ENCODE measurements around the gene DUSP14. TPM values are rescaled to one million over a fixed set of nuclear protein-coding genes. Genes with fewer than 3 reads are reported as not detected.
A peak's percentile ranks its signal among the peaks of the same experiment; 100 is the strongest.

DUSP14 gene
- total and polyA plus RNA-seq, 9 of the 15 experiments (the other 6 are each of a cell fraction or from before 2014, with no cell fraction given), result 20.2 to 74.0 (median 31.8) TPM

DNA sequence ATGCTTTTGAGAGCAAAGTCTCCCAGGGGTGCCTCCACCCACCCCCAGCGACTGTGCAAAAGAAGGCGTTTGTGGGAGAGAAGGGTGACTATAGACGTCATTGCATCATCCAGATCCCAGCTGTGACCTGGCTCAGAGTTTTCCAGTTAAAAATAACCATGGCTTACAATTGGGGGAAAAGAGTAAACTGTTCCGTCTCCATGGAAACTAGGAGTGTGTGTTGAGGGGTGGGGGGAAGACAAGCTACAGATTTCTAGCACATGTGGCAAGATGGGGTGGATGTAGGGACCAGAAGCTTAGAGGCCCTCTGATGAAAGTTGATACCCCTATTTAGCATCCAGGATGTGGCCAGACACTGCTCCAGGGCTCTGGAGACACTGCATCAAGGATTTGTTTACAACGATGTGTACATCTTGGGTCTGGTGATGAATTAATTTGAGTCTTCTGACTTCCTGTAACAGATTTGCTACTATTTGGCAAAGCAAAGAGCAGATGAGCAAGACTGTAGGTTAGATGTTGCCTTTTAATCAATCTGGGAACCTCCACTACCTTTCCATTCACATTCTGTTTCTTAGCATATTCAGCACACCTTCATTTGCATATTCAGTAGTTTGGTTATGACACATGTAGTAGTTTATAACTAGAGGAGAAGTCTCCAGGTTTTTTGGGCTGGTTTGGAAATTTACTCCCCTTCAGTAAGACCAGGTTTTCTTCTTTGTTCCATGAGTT, 6.2 kb upstream of the DUSP14 start:
- ChIA-PET POLR2A (interaction anchor here (1.6 kb wide), 1 partner anchor 10 kb away, joined by 4 read pairs; no protein-coding TSS in a partner anchor), CTCF (ENCODE audit: low intra/inter-chr PET ratio) (no interaction called here)
- TF ChIP-seq, protein P1, sequence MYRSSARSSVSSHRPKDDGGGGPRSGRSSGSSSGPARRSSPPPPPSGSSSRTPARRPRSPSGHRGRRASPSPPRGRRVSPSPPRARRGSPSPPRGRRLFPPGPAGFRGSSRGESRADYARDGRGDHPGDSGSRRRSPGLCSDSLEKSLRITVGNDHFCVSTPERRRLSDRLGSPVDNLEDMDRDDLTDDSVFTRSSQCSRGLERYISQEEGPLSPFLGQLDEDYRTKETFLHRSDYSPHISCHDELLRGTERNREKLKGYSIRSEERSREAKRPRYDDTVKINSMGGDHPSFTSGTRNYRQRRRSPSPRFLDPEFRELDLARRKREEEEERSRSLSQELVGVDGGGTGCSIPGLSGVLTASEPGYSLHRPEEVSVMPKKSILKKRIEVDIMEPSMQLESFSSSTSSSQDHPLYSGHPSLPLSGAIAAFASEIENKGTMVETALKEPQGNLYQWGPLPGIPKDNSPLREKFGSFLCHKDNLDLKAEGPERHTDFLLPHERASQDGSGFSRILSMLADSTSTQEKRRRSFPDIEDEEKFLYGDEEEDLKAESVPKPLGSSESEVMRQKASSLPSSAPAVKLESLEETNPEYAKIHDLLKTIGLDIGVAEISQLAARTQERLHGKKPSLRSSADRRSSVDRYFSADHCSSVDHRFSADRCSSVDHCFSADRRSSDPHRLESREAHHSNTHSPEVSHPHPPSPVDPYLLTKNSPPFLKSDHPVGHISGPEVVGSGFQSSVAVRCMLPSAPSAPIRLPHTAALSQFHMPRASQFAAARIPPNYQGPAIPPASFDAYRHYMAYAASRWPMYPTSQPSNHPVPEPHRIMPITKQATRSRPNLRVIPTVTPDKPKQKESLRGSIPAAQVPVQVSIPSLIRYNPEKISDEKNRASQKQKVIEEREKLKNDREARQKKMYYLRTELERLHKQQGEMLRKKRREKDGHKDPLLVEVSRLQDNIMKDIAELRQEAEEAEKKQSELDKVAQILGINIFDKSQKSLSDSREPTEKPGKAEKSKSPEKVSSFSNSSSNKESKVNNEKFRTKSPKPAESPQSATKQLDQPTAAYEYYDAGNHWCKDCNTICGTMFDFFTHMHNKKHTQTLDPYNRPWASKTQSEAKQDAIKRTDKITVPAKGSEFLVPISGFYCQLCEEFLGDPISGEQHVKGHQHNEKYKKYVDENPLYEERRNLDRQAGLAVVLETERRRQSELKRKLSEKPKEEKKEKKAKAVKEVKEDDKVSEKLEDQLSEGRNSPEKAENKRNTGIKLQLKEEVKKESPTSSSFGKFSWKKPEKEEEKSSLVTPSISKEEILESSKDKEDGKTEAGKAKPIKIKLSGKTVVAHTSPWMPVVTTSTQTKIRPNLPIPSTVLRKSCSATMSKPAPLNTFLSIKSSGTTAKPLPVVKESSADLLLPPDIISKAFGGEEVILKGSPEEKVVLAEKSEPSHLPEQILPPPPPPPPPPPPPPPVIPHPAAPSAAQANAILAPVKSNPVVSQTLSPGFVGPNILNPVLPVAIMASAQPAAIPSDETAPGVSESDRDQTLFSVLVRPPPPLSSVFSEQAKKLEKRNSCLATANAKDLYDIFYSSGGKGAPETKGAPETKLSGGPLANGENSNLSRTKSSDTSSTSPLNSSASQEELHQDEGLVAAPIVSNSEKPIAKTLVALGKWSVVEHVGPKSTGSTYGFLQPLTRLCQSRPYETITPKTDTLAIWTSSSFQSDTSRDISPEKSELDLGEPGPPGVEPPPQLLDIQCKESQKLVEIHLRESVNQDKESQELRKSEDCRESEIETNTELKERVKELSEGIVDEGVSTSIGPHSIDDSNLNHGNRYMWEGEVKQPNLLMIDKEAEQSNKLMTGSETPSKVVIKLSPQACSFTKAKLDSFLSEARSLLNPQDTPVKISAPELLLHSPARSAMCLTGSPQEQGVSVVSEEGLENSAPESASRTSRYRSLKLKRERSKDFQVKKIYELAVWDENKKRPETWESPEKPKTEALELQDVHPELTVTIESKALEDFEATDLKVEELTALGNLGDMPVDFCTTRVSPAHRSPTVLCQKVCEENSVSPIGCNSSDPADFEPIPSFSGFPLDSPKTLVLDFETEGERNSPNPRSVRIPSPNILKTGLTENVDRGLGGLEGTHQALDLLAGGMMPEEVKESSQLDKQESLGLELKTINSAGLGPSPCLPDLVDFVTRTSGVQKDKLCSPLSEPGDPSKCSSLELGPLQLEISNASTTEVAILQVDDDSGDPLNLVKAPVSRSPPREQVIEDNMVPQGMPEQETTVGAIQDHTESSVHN (IDR thresholded peaks at IDR 0.05; ENCODE audit: borderline replicate concordance in 1 of 2, low read depth in 1 of 2), result peak in 1 of 2 experiments; percentile 48; a peak in 1 of 4 replicates
- TF ChIP-seq, protein P2, sequence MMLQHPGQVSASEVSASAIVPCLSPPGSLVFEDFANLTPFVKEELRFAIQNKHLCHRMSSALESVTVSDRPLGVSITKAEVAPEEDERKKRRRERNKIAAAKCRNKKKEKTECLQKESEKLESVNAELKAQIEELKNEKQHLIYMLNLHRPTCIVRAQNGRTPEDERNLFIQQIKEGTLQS (IDR thresholded peaks at IDR 0.05), result peak; percentile 96
- TF ChIP-seq, protein P2 (CRISPR knock-in tag; conservative IDR thresholded peaks at IDR 0.05), result no peak
- no peak for TF ChIP-seq ZNF24 (IDR thresholded peaks at IDR 0.05)
- TF ChIP-seq, protein P3, sequence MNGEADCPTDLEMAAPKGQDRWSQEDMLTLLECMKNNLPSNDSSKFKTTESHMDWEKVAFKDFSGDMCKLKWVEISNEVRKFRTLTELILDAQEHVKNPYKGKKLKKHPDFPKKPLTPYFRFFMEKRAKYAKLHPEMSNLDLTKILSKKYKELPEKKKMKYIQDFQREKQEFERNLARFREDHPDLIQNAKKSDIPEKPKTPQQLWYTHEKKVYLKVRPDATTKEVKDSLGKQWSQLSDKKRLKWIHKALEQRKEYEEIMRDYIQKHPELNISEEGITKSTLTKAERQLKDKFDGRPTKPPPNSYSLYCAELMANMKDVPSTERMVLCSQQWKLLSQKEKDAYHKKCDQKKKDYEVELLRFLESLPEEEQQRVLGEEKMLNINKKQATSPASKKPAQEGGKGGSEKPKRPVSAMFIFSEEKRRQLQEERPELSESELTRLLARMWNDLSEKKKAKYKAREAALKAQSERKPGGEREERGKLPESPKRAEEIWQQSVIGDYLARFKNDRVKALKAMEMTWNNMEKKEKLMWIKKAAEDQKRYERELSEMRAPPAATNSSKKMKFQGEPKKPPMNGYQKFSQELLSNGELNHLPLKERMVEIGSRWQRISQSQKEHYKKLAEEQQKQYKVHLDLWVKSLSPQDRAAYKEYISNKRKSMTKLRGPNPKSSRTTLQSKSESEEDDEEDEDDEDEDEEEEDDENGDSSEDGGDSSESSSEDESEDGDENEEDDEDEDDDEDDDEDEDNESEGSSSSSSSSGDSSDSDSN (IDR thresholded peaks at IDR 0.05; ENCODE audit: borderline replicate concordance in 1 of 2, low read depth in 2 of 2, low read length in 2 of 2), result no peak
- TF ChIP-seq BACH1 (tag; IDR thresholded peaks at IDR 0.05), result no peak
- TF ChIP-seq RFX1 (IDR thresholded peaks at IDR 0.05), result peak; percentile 79
- TF ChIP-seq, protein P4, sequence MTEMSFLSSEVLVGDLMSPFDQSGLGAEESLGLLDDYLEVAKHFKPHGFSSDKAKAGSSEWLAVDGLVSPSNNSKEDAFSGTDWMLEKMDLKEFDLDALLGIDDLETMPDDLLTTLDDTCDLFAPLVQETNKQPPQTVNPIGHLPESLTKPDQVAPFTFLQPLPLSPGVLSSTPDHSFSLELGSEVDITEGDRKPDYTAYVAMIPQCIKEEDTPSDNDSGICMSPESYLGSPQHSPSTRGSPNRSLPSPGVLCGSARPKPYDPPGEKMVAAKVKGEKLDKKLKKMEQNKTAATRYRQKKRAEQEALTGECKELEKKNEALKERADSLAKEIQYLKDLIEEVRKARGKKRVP (CRISPR knock-in tag; IDR thresholded peaks at IDR 0.05), result peak; percentile 69

More for the DNA sequence above, 6.2 kb upstream of the DUSP14 start:
- WGBS (ENCODE audit: insufficient coverage, low coverage, missing lambda C conversion rate), result 40% methylated on average over 5 of the region's 5 CpGs
- Histone ChIP-seq H3K27ac (ENCODE audit: extremely low read depth, low read depth, low read length) (no peak overlapping the region; the same call in 2 of the 3 replicates), H3K27me3 (ENCODE audit: control insufficient read depth in 2 of 2, insufficient read depth in 2 of 2, low read length in 2 of 2) (no peaks in the 10 kb centered on the region), H3K79me2 (ENCODE audit: control insufficient read depth, insufficient read depth, low read length) (no peaks in the 10 kb centered on the region), H2AFZ (ENCODE audit: low read depth, low read length) (0 out of 2 replicates have a peak overlapping the region, but pooled peaks have one; percentile 32), H3K4me1 (replicated peaks in 1 of 2; ENCODE audit: control insufficient read depth in 2 of 2, insufficient read depth in 2 of 2, low read length in 2 of 2) (peaks cover 0 to 20% of the 10 kb centered on the region in 2 experiments; a peak in 2 of 5 replicates), H3K36me3 (ENCODE audit: control insufficient read depth, insufficient read depth, low read length) (peaks cover 8% of the 10 kb centered on the region; the same call in 1 of the 3 replicates), H3K4me2 (ENCODE audit: insufficient read depth, low read length) (peak overlapping the region; percentile 1; the same call in 1 of the 2 replicates), H3K4me3 (no peak overlapping the region), H4K20me1 (replicated peaks; ENCODE audit: control insufficient read depth, insufficient read depth, low read length) (no peaks in the 10 kb centered on the region), H3K9me3 (replicated peaks; ENCODE audit: control insufficient read depth, insufficient read depth, low read depth, low read length) (no peaks in the 10 kb centered on the region), H3K9ac (ENCODE audit: insufficient read depth in 1 of 2, low read depth in 2 of 2, low read length in 2 of 2) (no peak overlapping the region), H3K9me1 (ENCODE audit: control insufficient read depth, insufficient read depth, low read length) (no peaks in the 10 kb centered on the region)
- BruUV-seq (replicated peaks), result no TSS peak
- intact Hi-C loops (cut with micrococcal nuclease) (no loop called here), in situ Hi-C loops (cut with MboI) (no loop called here)
- FAIRE-seq, result no peak
- DNase-seq (ENCODE audit: extremely low read depth in 1 of 4, low spot score in 3 of 4), result peak in 2 of 4 experiments; percentile 19 to 36
- ATAC-seq, result peak; percentile 68
